Stimulated activated CD4-positive, alpha-beta T cell treated with anti-CD3 and anti-CD28 coated beads, Interleukin-15, amount 100 ng/mL, for 24 hours (primary cell): ENCODE data around the gene VAC14.
A peak's percentile ranks its signal among the peaks of the same experiment; 100 is the strongest.

Experiments used
- DNase-seq: peaks from one replicate; pipeline ENCODE4 v3.0.0-alpha.2; 2020

Gene VAC14

DNA sequence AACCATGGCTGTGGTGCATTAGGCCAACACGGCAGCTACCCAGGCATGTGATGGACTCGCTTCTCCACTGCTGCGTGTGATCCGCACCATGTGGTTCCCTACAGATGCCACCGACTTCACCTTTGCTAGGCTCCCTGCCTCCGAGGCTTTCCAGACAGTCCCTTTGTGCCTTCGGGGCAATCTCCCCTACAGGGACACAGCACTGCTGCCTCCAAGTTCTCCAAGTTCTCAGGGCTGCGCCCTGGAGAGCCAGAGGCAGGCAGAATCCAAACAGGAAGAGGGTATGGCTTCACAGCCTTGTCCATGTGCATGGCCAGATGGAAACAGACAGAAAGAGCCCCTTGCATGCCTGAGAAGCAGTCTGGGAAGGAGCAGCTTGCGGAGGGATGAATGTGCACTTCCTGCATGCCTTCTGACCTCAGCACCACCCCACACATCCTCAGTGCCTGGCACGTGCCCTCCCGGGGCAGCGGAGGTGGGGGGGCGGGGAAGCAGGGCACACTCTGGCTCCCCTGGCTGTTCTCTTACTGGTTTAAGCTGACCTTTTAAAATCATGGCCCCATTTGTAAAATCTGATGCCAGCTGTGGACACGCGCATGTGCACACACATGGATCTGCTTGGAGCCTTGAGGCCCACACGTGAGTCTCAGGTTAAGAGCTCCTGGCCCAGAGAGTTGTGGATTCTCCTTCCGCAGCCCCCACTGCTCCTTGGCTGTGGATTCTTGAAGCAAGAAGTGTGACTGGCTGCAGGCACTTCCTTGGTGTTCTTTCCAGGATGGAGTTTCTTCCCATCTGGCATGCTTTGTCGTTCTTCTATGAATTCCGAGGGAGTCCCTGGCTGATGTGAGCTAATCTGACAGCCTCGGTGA, 59.8 kb downstream of the VAC14 start:
- peak; percentile 15 for DNase-seq

- DNase-seq, result no peak
These were observed 60.6 kb downstream of the VAC14 start for GRCh38 chr16:70740174-70740913.

GRCh38 chr16:70739389-70739788, 61.6 kb downstream of the VAC14 start:
- DNase-seq, result no peak

DNA sequence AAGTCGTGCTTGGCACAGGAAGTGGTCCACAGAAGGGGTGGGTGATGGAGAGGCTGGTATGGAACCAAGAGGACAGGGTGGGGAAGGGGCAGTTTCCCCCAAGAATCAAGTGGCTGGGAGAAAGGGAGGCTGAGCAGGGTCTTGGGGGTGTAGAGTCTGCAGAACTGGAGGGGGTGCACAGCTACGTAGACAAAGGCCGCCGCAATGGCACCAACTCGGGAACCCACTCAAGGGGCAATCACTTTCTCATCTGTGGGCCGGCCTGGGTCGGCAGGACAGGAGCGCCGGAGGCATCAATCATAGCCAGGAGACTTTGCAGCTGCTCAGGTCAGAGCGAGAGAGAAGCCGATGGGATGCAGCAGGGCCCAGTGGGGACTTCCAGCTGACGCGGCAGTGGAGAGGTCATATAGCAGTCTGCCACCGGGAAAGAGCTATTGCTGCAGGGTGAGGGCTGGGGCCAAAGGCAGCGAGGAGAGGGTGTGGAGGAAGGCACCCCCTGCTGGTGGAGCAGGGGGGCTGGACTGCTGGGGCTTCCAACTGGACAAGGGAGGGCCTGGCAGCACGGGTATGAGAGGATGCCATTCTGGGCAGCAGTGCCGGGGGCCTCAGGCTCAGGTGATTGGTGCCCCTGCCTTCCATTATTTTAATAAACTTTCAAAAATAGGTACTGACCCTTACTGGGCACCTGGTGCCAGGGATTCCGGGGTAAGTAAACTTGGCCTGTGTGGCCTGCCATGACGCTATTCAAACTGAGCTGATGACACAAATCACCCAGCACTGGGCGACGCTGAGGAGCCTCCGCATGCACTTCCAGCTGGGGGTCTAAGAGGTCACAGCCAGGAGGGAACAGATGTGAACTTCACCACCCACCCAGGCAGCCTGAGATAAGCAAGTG, 62.6 kb downstream of the VAC14 start:
- peak; percentile 46 for DNase-seq

DNA sequence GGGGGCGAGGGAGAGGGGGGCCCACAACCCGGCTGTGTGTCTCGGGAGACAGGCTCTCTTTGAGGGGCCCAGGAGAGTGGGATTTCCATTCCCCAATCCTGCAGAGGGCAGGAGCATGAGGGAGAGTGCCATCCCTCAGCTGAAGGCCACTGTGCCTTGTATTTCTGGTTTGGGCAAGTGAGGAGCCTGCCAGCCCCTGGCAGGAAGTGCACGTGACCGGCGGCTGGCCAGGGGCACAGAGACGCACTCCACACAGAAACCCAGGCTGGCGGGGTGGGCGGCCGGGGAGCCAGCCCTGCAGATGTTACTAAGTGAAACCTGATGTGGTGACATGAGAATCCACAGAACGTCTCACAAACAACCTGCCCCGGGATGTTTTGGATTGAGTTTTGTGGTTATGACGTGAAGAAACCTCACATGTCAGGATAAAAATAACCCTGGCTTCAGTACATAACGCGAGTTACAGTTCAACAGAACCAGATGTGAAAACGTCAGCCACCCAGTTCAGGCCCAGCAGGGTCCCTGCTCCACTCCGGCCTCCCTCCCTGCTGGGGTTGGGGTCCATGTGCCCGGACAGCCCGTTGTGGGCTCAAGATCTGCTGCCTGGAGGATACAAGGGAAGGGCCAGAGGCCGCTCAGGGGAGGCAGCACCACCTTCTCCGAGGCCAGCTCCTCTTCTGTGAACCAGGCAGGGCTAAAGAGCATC, 63.4 kb downstream of the VAC14 start:
- DNase-seq, result peak; percentile 86

DNA sequence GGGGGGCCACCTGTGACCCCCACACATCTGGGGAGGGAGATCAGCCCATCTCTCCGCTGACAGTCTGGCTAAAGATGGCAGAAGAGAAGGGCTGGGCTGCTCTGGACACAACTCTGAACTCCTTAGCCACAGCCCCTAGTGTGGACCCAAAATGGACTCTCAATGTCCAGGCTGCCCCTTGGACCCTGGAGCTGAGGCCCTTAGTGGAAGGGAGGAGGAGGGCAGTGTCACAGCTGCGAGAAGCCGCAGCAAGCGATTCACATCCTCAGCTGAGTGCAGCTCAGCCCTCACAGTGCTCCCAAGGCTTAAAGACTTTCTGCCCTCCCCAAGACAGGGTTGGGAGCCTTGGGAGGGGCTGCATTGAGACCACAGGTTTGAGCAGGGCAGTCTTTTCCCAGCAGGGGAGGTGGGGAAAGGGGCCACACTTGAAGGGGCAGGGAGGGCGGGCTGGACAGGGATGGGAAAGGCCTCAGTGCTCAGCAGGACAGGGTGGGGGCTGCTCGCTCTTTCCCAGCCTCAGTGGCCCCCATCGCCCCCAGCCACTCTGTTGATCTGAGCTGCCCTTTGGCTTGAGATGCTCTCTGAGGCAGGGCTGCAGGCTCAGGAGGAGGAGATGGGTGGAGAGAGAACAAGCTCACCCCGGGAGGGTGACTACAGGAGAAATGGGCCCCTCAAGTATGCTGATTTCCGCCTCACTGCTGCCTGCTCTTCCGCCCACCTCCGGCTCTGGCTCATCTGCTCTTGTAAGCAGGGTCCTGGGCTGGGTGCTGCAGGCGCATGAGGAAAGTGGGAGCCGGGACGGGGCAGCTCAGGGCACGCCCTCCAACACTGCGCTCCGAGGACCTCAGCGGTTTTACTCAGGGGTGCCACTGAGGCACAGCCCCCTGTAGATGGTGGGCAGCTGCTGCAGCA, 64.2 kb downstream of the VAC14 start:
- peak; percentile 32 for DNase-seq

- no peak for DNase-seq
These were observed 65.6 kb downstream of the VAC14 start for GRCh38 chr16:70735141-70735979.

DNA sequence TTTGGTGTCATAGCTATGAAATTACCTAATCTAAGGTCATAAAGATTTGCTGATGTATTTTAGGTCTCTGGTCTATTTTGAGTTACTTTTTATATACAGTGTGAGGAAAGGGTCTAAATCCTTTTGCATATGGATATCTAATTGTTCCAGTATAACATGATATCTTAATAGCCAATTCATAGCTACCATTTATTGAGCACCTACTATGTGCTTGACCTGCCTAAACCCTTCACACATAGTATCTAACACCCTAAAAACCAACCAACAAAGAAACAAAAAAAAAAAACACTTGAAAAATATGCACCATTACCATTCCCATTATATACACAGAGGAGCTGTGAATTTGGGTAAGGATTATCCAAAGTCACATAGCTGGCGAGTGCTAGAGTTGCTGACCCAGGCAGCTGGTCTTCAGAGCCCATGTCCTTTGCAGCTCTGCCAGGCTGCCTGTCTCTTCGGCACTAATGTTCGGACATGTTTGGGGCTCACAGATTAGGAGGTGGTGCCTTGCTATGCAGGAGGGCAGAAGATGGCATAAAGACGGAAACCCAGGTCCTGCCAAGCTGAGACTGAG, 66.3 kb downstream of the VAC14 start:
- DNase-seq, result no peak

GRCh38 chr16:70730944-70731343, 70.0 kb downstream of the VAC14 start:
- no peak for DNase-seq

- no peak for DNase-seq
These were observed 70.9 kb downstream of the VAC14 start for GRCh38 chr16:70730031-70730430.

GRCh38 chr16:70729292-70729691, 71.7 kb downstream of the VAC14 start:
- DNase-seq, result no peak

- no peak for DNase-seq
These were observed 72.8 kb downstream of the VAC14 start for GRCh38 chr16:70728150-70728549.

GRCh38 chr16:70726892-70727361, 74.0 kb downstream of the VAC14 start:
- no peak for DNase-seq

DNA sequence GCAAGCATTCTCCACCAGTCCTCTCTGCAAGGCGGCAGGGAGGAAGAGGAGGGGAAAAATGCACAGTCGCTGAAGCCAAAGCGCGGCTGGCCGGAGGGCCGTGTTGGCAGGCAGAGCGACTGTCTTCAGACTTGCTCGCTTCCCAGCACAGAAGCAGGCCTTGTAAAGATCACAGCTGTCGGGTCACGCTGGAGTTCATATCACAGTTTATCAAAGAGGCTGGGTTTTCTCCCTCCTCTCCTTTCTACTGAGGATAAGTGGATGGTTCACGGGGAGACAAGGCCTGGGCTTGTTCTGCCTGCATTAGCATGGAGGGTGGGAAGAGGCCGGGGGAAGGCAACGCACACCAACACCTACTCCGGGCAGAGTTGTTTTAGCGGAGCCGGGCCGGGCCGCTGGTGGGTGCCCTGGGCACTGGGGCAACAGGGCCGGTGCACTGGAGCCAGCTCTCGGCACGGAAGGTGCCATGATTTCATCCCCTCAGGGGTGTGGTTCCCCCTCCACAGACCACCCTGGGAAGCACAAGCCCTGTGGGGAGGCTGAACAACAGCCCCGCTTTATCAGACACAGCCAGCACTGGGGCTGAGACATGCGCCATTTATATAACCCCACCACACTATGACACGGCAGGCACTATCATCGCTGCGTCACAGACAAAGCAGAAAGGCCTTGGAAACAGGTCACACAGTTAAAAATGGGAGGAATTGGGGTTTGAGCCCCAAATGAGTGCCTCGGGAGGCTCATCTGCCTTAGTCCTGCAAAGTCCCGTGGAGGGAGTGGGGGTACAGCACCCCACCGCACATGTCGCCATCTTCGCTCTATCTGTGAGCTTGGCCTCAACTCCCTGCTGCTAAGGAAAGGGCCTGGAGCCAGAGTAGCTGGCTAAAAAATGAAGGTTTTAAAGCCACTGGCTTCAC, 74.8 kb downstream of the VAC14 start:
- DNase-seq, result no peak

DNA sequence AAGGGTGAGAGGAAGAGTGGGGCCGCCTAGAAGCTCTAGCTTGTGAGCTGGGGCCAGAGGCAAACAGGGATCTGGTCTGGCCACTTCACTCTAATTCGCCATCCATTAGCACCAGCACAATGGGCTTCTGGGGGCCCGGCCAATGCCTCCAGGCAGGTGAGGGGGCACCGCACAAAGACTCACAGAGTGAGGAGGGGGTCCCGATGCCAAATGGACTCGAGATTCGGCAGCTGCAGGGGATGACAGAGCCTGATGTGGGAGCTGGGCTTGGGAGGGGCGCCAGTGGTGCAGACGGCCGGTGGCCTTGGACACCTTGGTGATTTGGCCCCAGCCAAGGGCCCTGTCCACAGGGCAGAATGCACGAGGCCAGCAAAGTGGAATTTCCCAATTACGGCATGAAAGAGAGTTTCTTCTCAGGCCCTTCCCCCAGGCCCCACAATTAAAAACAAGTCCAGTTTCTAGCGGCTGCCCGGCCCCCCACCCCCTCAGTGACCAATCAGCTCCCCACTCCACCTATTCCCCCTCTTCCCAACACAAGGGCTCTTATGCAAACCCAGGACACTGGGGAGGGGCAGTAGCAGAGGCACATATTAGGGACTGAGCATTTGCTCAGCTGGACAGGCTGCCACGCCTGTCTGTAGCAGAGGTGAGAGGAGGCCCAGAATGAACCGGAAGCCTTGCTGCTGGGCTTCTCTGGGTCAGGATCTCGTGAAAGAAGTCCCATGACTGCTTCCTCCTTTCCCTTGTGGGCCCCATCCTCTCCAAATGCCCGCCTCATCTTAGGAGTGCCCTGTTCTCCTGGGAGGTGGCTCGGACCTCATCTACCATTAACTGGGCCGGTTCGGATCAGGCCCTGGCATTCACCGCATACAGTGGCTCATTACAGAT, 75.7 kb downstream of the VAC14 start:
- DNase-seq, result no peak

- no peak for DNase-seq
These were observed 76.6 kb downstream of the VAC14 start for GRCh38 chr16:70724146-70725023.

- DNase-seq, result no peak
These were observed 77.2 kb downstream of the VAC14 start for GRCh38 chr16:70723740-70724145.
